Melanocyte of skin (primary cell): ENCODE data around the gene MEP1A. TPM values are rescaled to one million over a fixed set of nuclear protein-coding genes. Genes with fewer than 3 reads are reported as not detected.

ENCODE experiments used
- total RNA-seq, 2 donors: library from RNA; depleted of rRNA; stranded (reverse); fragments of >200 nt; gene quantifications; 2 replicates each; pipeline ENCODE4 v1.2.3, GENCODE V29; 2012

The MEP1A gene, protein sequence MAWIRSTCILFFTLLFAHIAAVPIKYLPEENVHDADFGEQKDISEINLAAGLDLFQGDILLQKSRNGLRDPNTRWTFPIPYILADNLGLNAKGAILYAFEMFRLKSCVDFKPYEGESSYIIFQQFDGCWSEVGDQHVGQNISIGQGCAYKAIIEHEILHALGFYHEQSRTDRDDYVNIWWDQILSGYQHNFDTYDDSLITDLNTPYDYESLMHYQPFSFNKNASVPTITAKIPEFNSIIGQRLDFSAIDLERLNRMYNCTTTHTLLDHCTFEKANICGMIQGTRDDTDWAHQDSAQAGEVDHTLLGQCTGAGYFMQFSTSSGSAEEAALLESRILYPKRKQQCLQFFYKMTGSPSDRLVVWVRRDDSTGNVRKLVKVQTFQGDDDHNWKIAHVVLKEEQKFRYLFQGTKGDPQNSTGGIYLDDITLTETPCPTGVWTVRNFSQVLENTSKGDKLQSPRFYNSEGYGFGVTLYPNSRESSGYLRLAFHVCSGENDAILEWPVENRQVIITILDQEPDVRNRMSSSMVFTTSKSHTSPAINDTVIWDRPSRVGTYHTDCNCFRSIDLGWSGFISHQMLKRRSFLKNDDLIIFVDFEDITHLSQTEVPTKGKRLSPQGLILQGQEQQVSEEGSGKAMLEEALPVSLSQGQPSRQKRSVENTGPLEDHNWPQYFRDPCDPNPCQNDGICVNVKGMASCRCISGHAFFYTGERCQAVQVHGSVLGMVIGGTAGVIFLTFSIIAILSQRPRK
- not detected for total RNA-seq

DNA sequence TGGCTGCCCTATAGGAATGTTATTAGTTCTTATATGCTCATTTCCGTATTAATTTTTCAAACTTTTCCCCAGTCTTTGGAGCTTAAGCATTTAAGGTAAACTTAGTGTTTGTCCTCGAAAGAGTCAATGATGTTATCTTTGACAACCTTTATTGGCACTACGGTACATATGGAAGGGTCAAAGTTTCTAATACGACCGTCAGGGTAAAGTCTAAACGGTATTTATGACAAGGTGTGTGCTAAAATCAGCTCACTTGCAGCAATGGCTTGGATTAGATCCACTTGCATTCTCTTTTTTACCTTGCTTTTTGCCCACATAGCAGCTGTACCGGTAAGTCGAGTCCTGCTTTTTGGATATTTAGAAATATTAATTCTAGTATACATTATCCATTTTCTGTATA lies at the start of gene MEP1A:
Gene MEP1A, plus strand, starts transcription at position 252 of the 400 bp plus-strand sequence. Its CDS starts 10 bp downstream, at position 262.

DNA sequence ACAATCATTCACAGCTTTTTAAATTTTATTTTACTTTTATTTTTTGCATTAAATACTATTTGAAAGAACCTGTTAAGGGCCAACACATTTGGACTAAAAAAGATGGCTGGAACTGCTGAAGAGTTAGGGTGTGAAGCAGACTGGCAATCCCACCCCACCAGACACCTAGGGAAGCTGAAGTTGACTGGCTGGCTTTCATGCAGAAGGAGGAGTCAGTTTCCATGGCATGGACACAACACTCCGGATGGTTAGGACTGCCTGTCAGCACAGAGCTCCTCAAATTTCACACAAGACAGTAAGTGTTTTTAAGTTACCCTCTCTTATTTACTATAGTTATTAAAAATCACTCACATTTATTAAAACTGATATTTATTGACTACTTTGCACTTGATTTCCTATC lies 46.5 kb upstream of the MEP1A start, which contains the start of gene ANKRD66:
Gene ANKRD66, plus strand, starts transcription at position 238 of the 400 bp plus-strand sequence. CDS start 5,016 bp downstream, outside the sequence.

Other genes starting within 250 kb of the MEP1A start
- gene CYP39A1, start 140.6 kb upstream of the MEP1A start, total RNA-seq = 1 to 10 TPM; 3.4 to 7.0 TPM
- 10 to 100 TPM in 1 of 2 donors, 1 to 10 TPM in 1; 3.0 to 11.7 TPM for gene SLC25A27, start 140.4 kb upstream of the MEP1A start, total RNA-seq
- under 1 TPM; under 0.01 to 0.34 TPM for gene TDRD6, start 105.5 kb upstream of the MEP1A start, total RNA-seq
- gene PLA2G7, start 58.0 kb upstream of the MEP1A start, total RNA-seq = under 1 TPM in 1 of 2 donors, not detected in 1; under 0.01 TPM
- gene ANKRD66, start 46.5 kb upstream of the MEP1A start, total RNA-seq = not detected
- under 1 TPM in 1 of 2 donors, not detected in 1; 0.34 TPM for gene ADGRF5, start 128.5 kb downstream of the MEP1A start, total RNA-seq
- gene ADGRF1, start 248.9 kb downstream of the MEP1A start, total RNA-seq = not detected